ENCODE data around the gene COL18A1.

Gene COL18A1

DNA sequence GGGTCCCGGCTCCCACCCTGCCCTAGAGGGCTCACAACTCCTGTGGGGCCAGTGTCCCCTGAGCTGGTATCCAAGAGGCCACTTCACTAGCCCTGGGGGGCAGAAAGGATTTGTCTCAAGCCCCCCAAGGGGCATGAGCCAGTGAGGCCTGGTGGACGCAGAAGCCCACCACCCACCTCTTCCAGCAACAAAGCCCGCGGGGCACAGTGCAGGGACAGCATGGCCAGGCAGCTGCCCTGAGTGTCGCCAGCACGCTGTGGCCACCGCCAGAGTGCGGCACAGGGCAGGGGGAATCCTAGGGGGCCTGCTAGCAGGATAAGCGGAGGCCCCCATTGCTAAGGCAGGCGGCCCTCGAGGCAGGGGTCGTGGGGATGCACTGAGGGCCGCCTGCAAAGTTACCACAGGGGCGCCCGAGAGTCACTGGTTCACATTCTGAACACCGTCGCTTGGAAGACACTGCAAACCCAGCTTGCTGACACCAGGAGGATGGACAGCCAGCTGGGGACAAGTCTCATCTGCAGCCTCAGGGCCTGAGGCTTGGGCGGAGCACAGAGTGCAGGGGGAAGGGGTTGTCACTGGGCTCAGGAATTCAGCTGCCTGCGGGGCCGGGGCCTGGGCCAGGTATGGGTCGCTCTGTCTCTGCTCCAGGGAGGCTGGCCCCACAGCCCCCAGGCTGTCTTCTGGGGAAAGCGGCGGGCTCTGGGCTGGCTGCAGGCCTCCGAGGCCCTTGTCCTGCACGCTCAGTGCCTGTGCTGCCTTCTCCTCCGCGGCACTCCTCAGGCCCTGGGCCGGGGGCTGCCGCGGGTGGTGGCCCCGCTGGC is 110.5 kb downstream of the COL18A1 start:
- Histone ChIP-seq H3K9ac (ENCODE audit: low read depth, low read length, poor library complexity, severe bottlenecking) (no peak overlapping the region), H3K36me3 (ENCODE audit: insufficient read depth, low read length) (peaks cover 44% of the 10 kb centered on the region), H3K4me1 (ENCODE audit: insufficient read depth, low read length, poor library complexity, severe bottlenecking) (no peaks in the 10 kb centered on the region), H3K79me2 (ENCODE audit: insufficient read depth, low read length) (no peaks in the 10 kb centered on the region), H4K20me1 (ENCODE audit: insufficient read depth, low read length, poor library complexity, severe bottlenecking) (no peaks in the 10 kb centered on the region), H3K4me3 (ENCODE audit: low read length, poor library complexity, severe bottlenecking) (no peak overlapping the region), H3F3A (ENCODE audit: low read depth) (no peaks in the 10 kb centered on the region), H3K9me3 (ENCODE audit: insufficient read depth, low read depth, low read length) (peaks cover 26% of the 10 kb centered on the region; the same call in 1 of the 2 replicates), H3K27me3 (ENCODE audit: insufficient read depth, low read length, poor library complexity, severe bottlenecking) (no peaks in the 10 kb centered on the region), H3K4me2 (ENCODE audit: low read depth, low read length, poor library complexity, severe bottlenecking) (no peak overlapping the region), H3K9me2 (replicated peaks; ENCODE audit: low read depth, low read length) (no peaks in the 10 kb centered on the region), H2AFZ (ENCODE audit: low read length) (no peak overlapping the region)
- TF ChIP-seq EZH2phosphoT487 (IDR thresholded peaks at IDR 0.05; ENCODE audit: borderline replicate concordance) = no peak
- TF ChIP-seq, protein P1, sequence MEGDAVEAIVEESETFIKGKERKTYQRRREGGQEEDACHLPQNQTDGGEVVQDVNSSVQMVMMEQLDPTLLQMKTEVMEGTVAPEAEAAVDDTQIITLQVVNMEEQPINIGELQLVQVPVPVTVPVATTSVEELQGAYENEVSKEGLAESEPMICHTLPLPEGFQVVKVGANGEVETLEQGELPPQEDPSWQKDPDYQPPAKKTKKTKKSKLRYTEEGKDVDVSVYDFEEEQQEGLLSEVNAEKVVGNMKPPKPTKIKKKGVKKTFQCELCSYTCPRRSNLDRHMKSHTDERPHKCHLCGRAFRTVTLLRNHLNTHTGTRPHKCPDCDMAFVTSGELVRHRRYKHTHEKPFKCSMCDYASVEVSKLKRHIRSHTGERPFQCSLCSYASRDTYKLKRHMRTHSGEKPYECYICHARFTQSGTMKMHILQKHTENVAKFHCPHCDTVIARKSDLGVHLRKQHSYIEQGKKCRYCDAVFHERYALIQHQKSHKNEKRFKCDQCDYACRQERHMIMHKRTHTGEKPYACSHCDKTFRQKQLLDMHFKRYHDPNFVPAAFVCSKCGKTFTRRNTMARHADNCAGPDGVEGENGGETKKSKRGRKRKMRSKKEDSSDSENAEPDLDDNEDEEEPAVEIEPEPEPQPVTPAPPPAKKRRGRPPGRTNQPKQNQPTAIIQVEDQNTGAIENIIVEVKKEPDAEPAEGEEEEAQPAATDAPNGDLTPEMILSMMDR (conservative IDR thresholded peaks at IDR 0.05; ENCODE audit: low read length) = no peak

DNA sequence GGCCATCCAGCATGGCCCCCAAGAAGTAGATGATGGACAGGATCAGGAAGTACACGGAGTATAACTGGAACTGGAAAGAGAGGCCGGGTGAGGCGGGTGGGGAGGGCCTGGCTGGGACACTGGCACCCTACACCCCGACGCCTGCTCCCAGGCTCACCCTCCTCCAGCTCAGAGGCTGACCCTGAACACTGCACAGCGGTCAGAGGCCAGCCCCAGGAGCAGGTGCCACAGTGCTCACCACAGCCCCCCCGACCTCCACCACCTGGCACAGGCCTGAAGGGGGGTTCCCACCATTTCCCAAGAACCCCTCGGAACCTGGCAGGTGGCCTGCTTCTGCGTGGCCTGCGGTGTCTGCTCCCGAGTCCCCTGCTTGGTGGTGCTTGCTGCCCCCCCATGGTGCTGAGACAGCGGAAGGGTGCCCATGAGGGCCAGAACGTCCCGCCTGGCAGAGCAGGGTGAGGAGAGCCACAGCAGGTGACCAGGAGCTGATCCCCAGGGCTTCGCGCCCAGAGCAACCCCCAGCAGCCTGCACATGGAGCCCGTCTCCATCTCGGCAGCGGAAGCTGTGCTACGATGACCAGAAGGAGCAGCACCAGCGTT is 111.2 kb downstream of the COL18A1 start:
- no peaks in the 10 kb centered on the region for H4K20me1 ChIP-seq (ENCODE audit: insufficient read depth, low read length, poor library complexity, severe bottlenecking)
- peaks cover 46% of the 10 kb centered on the region for H3K36me3 ChIP-seq (ENCODE audit: insufficient read depth, low read length)
- no peaks in the 10 kb centered on the region for H3K9me2 ChIP-seq (replicated peaks; ENCODE audit: low read depth, low read length)
- H3K4me3 ChIP-seq (ENCODE audit: low read length, poor library complexity, severe bottlenecking) = no peak overlapping the region
- H3K79me2 ChIP-seq (ENCODE audit: insufficient read depth, low read length) = no peaks in the 10 kb centered on the region
- H3K9ac ChIP-seq (ENCODE audit: low read depth, low read length, poor library complexity, severe bottlenecking) = no peak overlapping the region
- peaks cover 29% of the 10 kb centered on the region for H3K9me3 ChIP-seq (ENCODE audit: insufficient read depth, low read depth, low read length)
- H3K4me1 ChIP-seq (ENCODE audit: insufficient read depth, low read length, poor library complexity, severe bottlenecking) = no peaks in the 10 kb centered on the region
- H2AFZ ChIP-seq (ENCODE audit: low read length) = no peak overlapping the region
- H3K4me2 ChIP-seq (ENCODE audit: low read depth, low read length, poor library complexity, severe bottlenecking) = no peak overlapping the region
- H3F3A ChIP-seq (ENCODE audit: low read depth) = no peaks in the 10 kb centered on the region
- TF ChIP-seq, protein P1 (conservative IDR thresholded peaks at IDR 0.05; ENCODE audit: low read length) = no peak
- TF ChIP-seq EZH2phosphoT487 (IDR thresholded peaks at IDR 0.05; ENCODE audit: borderline replicate concordance) = no peak
- no peaks in the 10 kb centered on the region for H3K27me3 ChIP-seq (ENCODE audit: insufficient read depth, low read length, poor library complexity, severe bottlenecking)

DNA sequence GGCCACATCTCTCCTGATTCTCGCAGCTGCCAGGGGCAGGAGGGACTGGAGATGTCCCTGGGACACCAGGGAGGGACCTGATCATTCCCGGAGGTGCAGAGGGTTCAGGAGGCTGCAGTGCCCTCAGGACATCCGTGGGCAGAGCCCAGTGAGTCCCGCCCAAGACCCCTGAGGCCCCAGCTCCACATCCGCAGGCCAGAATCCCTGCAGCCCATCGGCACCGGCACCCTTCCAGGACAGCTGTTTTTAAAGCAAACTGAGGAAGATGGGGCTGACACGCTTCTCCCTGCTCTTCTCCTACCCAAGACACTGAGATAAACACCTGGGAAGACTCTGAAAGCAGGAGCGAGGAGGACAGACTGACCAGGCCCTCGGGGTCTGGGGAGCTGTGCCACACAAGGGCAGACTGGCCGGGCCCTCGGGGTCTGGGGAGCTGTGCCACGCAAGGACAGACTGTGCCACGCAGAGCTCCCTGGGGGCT is 111.7 kb downstream of the COL18A1 start:
- no peak overlapping the region for H3K9ac ChIP-seq (ENCODE audit: low read depth, low read length, poor library complexity, severe bottlenecking)

More for the DNA sequence above, 111.7 kb downstream of the COL18A1 start:
- Histone ChIP-seq H3K27me3 (ENCODE audit: insufficient read depth, low read length, poor library complexity, severe bottlenecking) (no peaks in the 10 kb centered on the region), H3F3A (ENCODE audit: low read depth) (no peaks in the 10 kb centered on the region), H3K4me1 (ENCODE audit: insufficient read depth, low read length, poor library complexity, severe bottlenecking) (no peaks in the 10 kb centered on the region), H3K9me3 (ENCODE audit: insufficient read depth, low read depth, low read length) (peaks cover 35% of the 10 kb centered on the region), H3K4me2 (ENCODE audit: low read depth, low read length, poor library complexity, severe bottlenecking) (no peak overlapping the region), H3K9me2 (replicated peaks; ENCODE audit: low read depth, low read length) (no peaks in the 10 kb centered on the region), H4K20me1 (ENCODE audit: insufficient read depth, low read length, poor library complexity, severe bottlenecking) (no peaks in the 10 kb centered on the region), H3K4me3 (ENCODE audit: low read length, poor library complexity, severe bottlenecking) (no peak overlapping the region), H3K79me2 (ENCODE audit: insufficient read depth, low read length) (no peaks in the 10 kb centered on the region), H2AFZ (ENCODE audit: low read length) (no peak overlapping the region), H3K36me3 (ENCODE audit: insufficient read depth, low read length) (peaks cover 46% of the 10 kb centered on the region)
- TF ChIP-seq EZH2phosphoT487 (IDR thresholded peaks at IDR 0.05; ENCODE audit: borderline replicate concordance) = no peak
- TF ChIP-seq, protein P1 (conservative IDR thresholded peaks at IDR 0.05; ENCODE audit: low read length) = no peak

All from Loucy (cell line).